Measurements from ENCODE around the gene SOCS7. TPM values are rescaled to one million over a fixed set of nuclear protein-coding genes. Genes with fewer than 3 reads are reported as not detected.

The SOCS7 gene
- total RNA-seq, 1 donor from 2014 or later = 17.8 TPM

GRCh38 chr17:38430316-38430715 is 78.7 kb downstream of the SOCS7 start:
- H3K4me3 Mint-ChIP-seq (ENCODE audit: unreplicated experiment) = peak overlapping the region; percentile 71
- peak overlapping the region; percentile 84 for H3K27ac Mint-ChIP-seq (ENCODE audit: unreplicated experiment)
- no peaks in the 10 kb centered on the region for H3K27me3 Mint-ChIP-seq (ENCODE audit: low read depth)

GRCh38 chr17:38430822-38431221 is 79.2 kb downstream of the SOCS7 start:
- peaks cover 64% of the 10 kb centered on the region for H3K4me1 Mint-ChIP-seq (ENCODE audit: low read depth)
- no peaks in the 10 kb centered on the region for H3K27me3 Mint-ChIP-seq (ENCODE audit: low read depth)
- no peak overlapping the region for H3K4me3 Mint-ChIP-seq (ENCODE audit: unreplicated experiment)

More at GRCh38 chr17:38430316-38430715, 78.7 kb downstream of the SOCS7 start:
- no peak for TF ChIP-seq CTCF (IDR thresholded peaks at IDR 0.05)
- no peak for DNase-seq (ENCODE audit: low spot score)
- peaks cover 2% of the 10 kb centered on the region for H3K36me3 Mint-ChIP-seq (ENCODE audit: low read depth)
- peaks cover 66% of the 10 kb centered on the region for H3K4me1 Mint-ChIP-seq (ENCODE audit: low read depth)
- no peaks in the 10 kb centered on the region for H3K9me3 Mint-ChIP-seq (ENCODE audit: low read depth)

GRCh38 chr17:38431346-38432145 is 79.9 kb downstream of the SOCS7 start:
- H3K36me3 Mint-ChIP-seq (ENCODE audit: low read depth) = peaks cover 2% of the 10 kb centered on the region

More at GRCh38 chr17:38430822-38431221, 79.2 kb downstream of the SOCS7 start:
- no peaks in the 10 kb centered on the region for H3K9me3 Mint-ChIP-seq (ENCODE audit: low read depth)
- no peak for DNase-seq (ENCODE audit: low spot score)
- peak overlapping the region; percentile 84 for H3K27ac Mint-ChIP-seq (ENCODE audit: unreplicated experiment)
- H3K36me3 Mint-ChIP-seq (ENCODE audit: low read depth) = peaks cover 2% of the 10 kb centered on the region
- TF ChIP-seq CTCF (IDR thresholded peaks at IDR 0.05) = no peak

GRCh38 chr17:38434178-38434665 is 82.6 kb downstream of the SOCS7 start:
- no peaks in the 10 kb centered on the region for H3K27me3 Mint-ChIP-seq (ENCODE audit: low read depth)
- no peak overlapping the region for H3K4me3 Mint-ChIP-seq (ENCODE audit: unreplicated experiment)
- TF ChIP-seq CTCF (IDR thresholded peaks at IDR 0.05) = no peak
- peaks cover 5% of the 10 kb centered on the region for H3K36me3 Mint-ChIP-seq (ENCODE audit: low read depth)
- H3K27ac Mint-ChIP-seq (ENCODE audit: unreplicated experiment) = peak overlapping the region; percentile 57
- H3K4me1 Mint-ChIP-seq (ENCODE audit: low read depth) = peaks cover 55% of the 10 kb centered on the region
- H3K9me3 Mint-ChIP-seq (ENCODE audit: low read depth) = no peaks in the 10 kb centered on the region
- DNase-seq (ENCODE audit: low spot score) = no peak

More at GRCh38 chr17:38431346-38432145, 79.9 kb downstream of the SOCS7 start:
- peaks cover 64% of the 10 kb centered on the region for H3K4me1 Mint-ChIP-seq (ENCODE audit: low read depth)
- H3K9me3 Mint-ChIP-seq (ENCODE audit: low read depth) = no peaks in the 10 kb centered on the region
- peak overlapping the region; percentile 32 for H3K27ac Mint-ChIP-seq (ENCODE audit: unreplicated experiment)
- TF ChIP-seq CTCF (IDR thresholded peaks at IDR 0.05) = no peak
- no peak overlapping the region for H3K4me3 Mint-ChIP-seq (ENCODE audit: unreplicated experiment)
- H3K27me3 Mint-ChIP-seq (ENCODE audit: low read depth) = no peaks in the 10 kb centered on the region
- DNase-seq (ENCODE audit: low spot score) = no peak

GRCh38 chr17:38435795-38436194 is 84.2 kb downstream of the SOCS7 start:
- H3K36me3 Mint-ChIP-seq (ENCODE audit: low read depth) = peaks cover 6% of the 10 kb centered on the region
- no peak for TF ChIP-seq CTCF (IDR thresholded peaks at IDR 0.05)
- H3K27ac Mint-ChIP-seq (ENCODE audit: unreplicated experiment) = no peak overlapping the region
- H3K4me1 Mint-ChIP-seq (ENCODE audit: low read depth) = peaks cover 42% of the 10 kb centered on the region
- no peak for DNase-seq (ENCODE audit: low spot score)
- H3K9me3 Mint-ChIP-seq (ENCODE audit: low read depth) = no peaks in the 10 kb centered on the region
- H3K27me3 Mint-ChIP-seq (ENCODE audit: low read depth) = no peaks in the 10 kb centered on the region
- no peak overlapping the region for H3K4me3 Mint-ChIP-seq (ENCODE audit: unreplicated experiment)

Data from chondrocyte (in vitro differentiated cells).